CD1c-positive myeloid dendritic cell (primary cell): ENCODE results near the gene ENOPH1.
"Not testable (repeated sequence)": the region's sequence is repeated elsewhere in the genome, so short reads cannot be mapped to it uniquely, and the experiment has no call there.

ENCODE experiments used
- DNase-seq: peaks from one replicate; pipeline ENCODE4 v3.0.0-alpha.2; 2016; ENCODE audit errors: extremely low spot score

The ENOPH1 gene

DNA sequence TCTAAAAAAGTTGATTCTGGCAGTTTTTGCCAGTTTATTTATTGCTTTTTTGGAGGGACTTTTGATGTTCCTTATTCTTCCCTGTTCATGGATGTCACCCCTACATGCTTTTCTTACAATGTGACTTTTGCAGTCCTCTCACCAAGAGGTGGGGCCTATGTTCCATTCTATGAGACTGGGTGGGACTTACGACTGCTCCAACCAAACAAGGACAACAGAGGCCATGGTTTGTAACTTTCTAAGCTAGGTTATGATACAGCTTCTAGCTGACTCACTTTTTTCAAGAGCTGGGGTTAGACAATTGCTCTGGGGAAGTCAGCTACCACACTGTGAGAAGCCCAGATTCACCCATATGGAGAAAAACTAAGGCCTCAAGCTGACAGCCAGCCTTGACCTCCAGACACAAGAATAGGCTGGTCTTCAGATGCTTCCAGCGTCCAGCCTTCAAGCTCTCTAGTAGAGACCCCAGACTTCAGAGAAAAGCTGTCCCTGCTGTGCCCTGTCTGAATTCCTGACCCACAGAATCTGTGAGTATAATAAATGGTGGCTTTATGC is 39.5 kb downstream of the ENOPH1 start:
- no peak for DNase-seq

GRCh38 chr4:82473080-82473479 is 42.7 kb downstream of the ENOPH1 start:
- not testable (repeated sequence) for DNase-seq

GRCh38 chr4:82473621-82474164 is 43.3 kb downstream of the ENOPH1 start:
- no peak for DNase-seq

- not testable (repeated sequence) for DNase-seq
These were observed 45.5 kb downstream of the ENOPH1 start for GRCh38 chr4:82475931-82476330.

- not testable (repeated sequence) for DNase-seq
These were observed 47.1 kb downstream of the ENOPH1 start for GRCh38 chr4:82477469-82477868.

- no peak for DNase-seq
These were observed 49.2 kb downstream of the ENOPH1 start for GRCh38 chr4:82479562-82479961.

DNA sequence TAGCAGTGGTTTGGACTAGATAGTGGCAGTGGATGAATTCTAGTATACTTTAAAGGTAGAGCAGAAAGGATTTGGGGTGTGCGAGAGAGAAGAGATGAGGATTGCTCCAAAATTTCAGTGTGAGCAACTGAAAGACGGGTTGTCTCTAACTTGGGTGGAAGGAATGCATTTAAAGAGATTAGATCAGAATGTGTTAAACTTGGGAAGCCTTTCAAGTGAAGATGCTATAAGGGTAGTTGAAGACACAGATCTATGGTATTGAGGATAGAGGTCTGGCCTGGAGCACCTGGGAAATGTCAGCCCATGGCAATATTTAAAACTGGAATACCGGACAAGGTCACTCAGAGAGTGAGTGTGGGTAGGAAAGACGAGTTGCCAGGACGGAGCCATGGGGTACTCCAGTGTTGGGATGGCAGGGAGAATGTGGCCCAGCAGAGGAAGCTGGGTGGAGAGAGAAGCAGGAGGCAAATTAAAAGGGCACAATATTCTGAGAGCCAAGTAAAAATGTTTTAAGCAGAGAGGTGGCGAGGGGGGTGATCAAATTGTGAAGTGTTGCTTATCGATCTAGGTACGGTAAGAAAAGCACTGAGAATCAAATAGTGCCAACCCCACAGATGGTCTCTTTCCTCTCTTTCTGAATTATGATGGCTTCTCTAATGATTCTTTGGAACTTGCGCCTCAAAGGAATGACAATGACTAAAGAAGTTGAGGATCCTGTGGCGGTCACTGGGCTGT is 50.5 kb downstream of the ENOPH1 start:
- no peak for DNase-seq

GRCh38 chr4:82481506-82481840 is 51.1 kb downstream of the ENOPH1 start:
- DNase-seq = no peak

GRCh38 chr4:82482387-82482786 is 52.0 kb downstream of the ENOPH1 start:
- no peak for DNase-seq

GRCh38 chr4:82484996-82485783 is 54.8 kb downstream of the ENOPH1 start:
- no peak for DNase-seq

GRCh38 chr4:82489076-82489475 is 58.7 kb downstream of the ENOPH1 start:
- DNase-seq = no peak

DNA sequence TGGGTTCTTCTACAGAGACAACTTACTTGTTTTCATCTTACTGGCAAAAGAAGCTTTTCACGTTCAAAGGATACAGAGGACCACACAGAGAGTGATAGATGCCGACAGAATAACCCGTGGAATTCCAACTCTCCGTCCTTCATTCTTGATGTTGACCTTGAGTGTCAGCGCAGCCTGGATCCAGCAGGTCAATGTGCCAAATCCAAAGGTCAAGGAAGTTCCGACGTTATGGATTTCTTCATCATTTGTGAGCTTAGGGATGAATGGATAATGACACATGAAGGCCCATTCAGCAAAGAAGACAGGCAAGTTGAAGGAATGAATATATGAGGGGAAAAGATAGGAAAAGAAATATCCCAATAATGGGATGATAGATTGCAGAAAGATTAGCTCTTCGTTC is 59.6 kb downstream of the ENOPH1 start:
- DNase-seq = no peak

DNA sequence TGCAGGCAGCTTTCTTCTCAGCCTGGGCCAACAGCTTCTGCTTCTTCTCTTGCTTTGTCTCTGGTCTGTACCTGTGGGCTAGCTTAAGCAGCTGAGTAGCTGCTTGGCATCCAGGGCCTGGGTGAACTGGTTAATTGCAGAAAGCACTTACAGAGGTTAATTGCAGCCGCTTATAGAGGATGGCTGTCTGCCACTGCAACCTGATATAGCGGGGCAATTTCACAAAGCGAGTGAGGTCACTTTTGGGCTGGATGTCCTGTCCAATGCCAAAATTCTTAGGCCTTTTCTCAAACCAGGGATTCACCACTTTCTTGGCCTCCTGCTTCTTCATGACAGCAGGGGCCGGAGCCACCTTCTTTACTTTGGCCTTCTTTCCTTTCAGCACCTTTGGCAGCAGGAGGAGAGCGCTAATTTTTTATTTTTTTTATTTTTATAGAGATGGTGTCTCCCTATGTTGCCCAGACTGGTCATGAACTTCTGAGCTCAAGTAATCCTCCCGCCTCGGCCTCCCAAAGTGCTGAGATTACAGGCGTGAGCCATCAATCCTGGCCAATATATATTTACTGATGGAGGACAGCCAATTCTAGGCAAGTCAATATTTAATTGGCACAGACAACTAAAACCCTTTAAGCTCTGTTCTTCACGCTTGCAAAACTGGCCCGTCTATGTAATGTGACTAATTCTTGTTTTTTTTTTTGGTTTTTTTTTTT is 61.0 kb downstream of the ENOPH1 start:
- no peak for DNase-seq

DNA sequence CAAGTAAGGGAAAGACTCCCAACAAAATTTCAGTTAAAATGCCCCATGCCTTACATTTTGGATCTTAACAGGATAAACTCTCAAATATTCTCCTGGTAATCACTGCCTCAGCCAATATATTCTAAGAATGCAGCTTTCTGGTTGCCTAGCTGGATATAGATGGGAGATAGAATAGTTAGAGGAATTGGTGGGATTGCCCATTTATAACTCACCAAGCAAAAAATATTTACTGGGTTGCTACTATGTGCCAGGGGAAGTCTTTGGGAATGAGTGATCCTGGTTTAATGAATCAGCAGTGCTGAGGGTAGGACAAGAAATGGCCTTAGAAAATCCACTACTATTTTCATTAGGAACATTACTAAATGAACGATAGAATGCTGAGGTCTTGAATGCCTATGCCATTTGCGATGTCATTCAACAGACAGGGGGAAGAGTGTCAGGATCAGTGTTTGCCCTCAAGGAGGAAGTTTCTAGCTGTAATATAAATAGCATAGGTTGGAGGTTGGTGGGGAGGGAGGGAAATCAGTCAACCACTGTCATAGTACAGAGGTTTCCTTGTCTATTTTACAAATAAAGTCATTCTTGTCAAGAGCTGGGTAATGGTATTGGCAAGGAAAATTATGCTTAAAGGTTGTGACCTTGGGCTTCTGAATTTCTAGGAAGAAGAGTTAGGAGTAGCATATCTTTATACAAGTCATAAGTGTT is 63.5 kb downstream of the ENOPH1 start:
- no peak for DNase-seq

DNA sequence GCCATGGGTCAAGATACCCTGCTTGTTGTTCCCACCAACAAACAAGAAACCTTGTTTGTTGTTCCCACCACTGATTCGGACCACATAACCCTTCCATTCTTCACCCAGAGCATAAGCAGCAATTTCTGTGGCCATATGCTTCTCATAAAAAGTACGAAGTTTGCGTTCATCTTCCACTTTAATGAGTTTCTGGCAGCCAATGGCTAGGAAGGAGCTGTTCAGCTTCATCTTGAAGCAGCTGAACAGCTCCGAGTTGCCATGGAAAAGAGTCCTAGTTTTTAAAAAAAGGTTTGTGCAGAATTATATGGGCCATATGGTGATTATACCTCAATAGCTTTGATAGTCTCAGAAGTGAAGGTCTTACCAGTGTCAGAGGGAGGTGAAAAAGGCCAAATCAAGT is 65.3 kb downstream of the ENOPH1 start:
- DNase-seq = no peak

- DNase-seq = no peak
These were observed 66.0 kb downstream of the ENOPH1 start for GRCh38 chr4:82496349-82496748.

DNA sequence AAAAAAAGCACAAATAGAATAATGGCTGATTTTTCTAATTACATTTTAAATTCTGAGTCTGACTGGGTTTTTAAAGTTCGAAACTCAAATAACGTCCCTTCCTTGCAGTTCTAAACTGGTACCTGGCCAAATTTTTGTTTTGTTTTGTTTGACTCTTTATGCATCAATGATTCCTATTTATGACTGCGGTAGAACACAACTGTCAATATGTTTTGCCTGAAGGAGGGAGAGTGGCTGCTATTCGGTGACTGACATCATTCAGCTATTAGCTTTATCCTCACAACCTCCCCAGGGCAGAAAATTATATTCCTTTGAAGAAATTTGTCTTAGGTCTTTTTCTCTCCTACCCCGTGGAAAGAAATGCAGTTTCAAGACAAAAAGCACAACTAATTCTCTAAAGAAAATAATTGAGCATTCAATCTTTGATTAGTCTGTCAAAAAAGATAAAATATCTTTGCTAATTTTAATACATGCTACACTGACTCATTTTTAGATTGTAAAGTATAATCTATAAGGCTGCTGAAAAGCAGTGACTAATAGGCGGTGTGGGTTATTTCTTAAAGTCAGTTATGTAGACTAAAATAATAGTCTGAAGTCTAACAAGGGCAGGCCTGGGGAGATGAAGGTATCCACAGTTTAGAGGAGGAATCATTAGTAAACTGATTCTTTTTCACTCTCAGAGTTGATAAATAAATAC is 69.5 kb downstream of the ENOPH1 start:
- no peak for DNase-seq

- no peak for DNase-seq
These were observed 70.2 kb downstream of the ENOPH1 start for GRCh38 chr4:82500435-82501153.

GRCh38 chr4:82501154-82501442 is 70.7 kb downstream of the ENOPH1 start:
- DNase-seq = no peak

DNA sequence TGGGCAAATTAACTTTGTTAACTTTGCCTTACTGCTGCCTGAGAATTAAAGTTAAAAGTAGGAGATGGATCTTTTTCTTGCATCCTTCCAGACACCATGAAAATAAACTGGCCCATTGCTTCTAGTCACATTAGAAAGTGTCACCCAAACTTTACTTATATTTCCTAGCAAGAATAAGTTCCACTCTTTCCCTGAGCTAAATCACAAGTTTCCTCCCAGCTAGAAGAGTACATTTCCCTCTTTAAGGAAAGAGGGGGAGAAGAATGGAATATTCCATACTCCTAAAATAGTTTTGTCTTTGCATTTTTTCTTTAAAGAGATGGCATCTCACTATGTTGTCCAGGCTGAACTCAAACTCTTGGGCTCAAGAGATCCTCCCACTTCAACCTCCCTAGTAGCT is 77.6 kb downstream of the ENOPH1 start:
- no peak for DNase-seq
